ENCODE results near the gene SLC25A17. TPM values are rescaled to one million over a fixed set of nuclear protein-coding genes. Genes with fewer than 3 reads are reported as not detected.
"Not testable (repeated sequence)": the region's sequence is repeated elsewhere in the genome, so short reads cannot be mapped to it uniquely, and the experiment has no call there.

Gene SLC25A17
- total RNA-seq, 1 donor from 2014 or later = 4.8 TPM

DNA sequence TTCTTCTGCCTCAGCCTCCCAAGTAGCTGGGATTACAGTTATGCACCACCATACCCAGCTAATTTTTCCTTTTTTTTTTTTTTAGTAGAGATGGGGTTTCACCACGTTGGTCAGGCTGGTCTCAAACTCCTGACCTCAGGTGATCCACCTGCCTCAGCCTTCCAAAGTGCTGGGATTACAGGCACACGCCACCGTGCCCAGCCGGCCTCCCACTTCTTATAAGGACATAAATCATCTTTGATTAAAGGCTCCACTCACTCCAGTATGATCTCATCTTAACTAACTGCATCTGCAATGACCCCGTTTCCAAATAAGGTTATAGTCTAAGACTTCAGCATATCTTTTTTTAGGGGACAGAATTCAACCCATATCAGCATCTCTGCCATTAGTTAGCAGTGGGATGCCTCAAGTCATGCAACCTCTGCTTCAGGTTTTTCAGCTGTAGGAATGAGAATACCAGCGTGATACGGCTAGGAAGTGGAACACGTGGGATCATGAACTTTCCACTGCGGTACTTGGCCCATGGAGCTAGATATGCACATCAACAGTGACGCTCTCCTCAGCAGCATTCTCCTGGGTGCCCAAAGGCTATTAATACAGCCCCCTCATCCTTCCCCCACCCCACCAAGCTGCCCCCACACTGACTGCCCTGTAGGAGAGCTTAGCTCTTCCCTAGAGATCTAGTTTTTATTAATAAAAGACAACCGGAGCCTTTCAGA is 98.4 kb downstream of the SLC25A17 start:
- intact Hi-C loops (cut with micrococcal nuclease) = no loop called here
- no peak for DNase-seq
- no peak overlapping the region for H3K27ac ChIP-seq (replicated peaks)

DNA sequence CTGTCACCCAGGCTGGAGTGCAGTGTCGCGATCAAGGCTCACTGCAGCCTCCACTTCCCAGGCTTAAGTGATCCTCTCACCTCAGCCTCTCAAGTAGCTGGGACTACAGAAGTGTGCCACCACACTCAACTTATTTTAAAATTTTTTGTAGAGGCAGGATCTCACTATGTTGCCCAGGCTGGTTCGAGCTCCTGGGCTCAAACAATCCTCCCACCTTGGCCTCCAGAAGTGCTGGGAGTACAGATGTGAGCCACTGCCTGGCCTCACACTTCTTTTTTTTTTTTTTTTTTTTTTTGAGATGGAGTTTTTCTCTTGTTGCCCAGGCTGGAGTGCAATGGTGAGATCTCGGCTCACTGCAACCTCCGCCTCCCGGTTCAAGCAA is 99.0 kb downstream of the SLC25A17 start:
- H3K4me1 ChIP-seq; H3K27me3 ChIP-seq (ENCODE audit: low read depth); H3K36me3 ChIP-seq; H3K27ac ChIP-seq (replicated peaks); H3K4me3 ChIP-seq; DNase-seq; H3K9me3 ChIP-seq (replicated peaks); intact Hi-C loops (cut with micrococcal nuclease): not testable (repeated sequence)

More for the DNA sequence above, 98.4 kb downstream of the SLC25A17 start:
- Histone ChIP-seq H3K4me1 (peaks cover 9% of the 10 kb centered on the region), H3K36me3 (no peaks in the 10 kb centered on the region), H3K9me3 (replicated peaks) (no peaks in the 10 kb centered on the region), H3K4me3 (no peak overlapping the region), H3K27me3 (ENCODE audit: low read depth) (no peaks in the 10 kb centered on the region)
- TF ChIP-seq, protein P1, sequence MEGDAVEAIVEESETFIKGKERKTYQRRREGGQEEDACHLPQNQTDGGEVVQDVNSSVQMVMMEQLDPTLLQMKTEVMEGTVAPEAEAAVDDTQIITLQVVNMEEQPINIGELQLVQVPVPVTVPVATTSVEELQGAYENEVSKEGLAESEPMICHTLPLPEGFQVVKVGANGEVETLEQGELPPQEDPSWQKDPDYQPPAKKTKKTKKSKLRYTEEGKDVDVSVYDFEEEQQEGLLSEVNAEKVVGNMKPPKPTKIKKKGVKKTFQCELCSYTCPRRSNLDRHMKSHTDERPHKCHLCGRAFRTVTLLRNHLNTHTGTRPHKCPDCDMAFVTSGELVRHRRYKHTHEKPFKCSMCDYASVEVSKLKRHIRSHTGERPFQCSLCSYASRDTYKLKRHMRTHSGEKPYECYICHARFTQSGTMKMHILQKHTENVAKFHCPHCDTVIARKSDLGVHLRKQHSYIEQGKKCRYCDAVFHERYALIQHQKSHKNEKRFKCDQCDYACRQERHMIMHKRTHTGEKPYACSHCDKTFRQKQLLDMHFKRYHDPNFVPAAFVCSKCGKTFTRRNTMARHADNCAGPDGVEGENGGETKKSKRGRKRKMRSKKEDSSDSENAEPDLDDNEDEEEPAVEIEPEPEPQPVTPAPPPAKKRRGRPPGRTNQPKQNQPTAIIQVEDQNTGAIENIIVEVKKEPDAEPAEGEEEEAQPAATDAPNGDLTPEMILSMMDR (IDR thresholded peaks at IDR 0.05; ENCODE audit: borderline replicate concordance) = no peak

Small RNA genes lying within 50 kb of the gene (microRNA-seq; reads per million reads assigned to microRNA genes)
- 0.94 reads per million for gene MIR4766

Other genes starting within 250 kb of the SLC25A17 start
- gene MRTFA, start 182.6 kb downstream of the SLC25A17 start, total RNA-seq = 19.2 TPM
- gene MCHR1, start 139.9 kb downstream of the SLC25A17 start, total RNA-seq = 0.36 TPM
- gene ST13, start 37.3 kb upstream of the SLC25A17 start, total RNA-seq = 181 TPM
- 28.7 TPM for gene XPNPEP3, start 37.8 kb upstream of the SLC25A17 start, total RNA-seq
- not detected for gene DNAJB7, start 42.8 kb upstream of the SLC25A17 start, total RNA-seq
- gene RBX1, start 132.0 kb upstream of the SLC25A17 start, total RNA-seq = 69.7 TPM